Thyroid gland (tissue), 4 donors: ENCODE results near the gene THBS4.

ENCODE experiments used
- CTCF ChIP-seq, 6 experiments: fragments of 200-600 bp in 3 of 6; fragments of 450-650 bp in 3 of 6; sonication (generic) in 3 of 6; IDR thresholded peaks; one replicate each; pipeline ENCODE4 v1.5.1; 2016 to 2019; ENCODE audit warnings: antibody characterized with exemption in 6 of 6, mild to moderate bottlenecking in 2 of 6, inconsistent platforms in 1 of 6, moderate library complexity in 1 of 6
- POLR2A ChIP-seq, 2 donors: fragments of 450-650 bp; IDR thresholded peaks; one replicate each; pipeline ENCODE4 v1.6.1; 2017; ENCODE audit warnings: antibody characterized with exemption in 2 of 2, mild to moderate bottlenecking in 2 of 2, moderate library complexity in 1 of 2

GRCh38 chr5:80036615-80037014, 1.5 kb downstream of the THBS4 start:
- TF ChIP-seq POLR2A (IDR thresholded peaks at IDR 0.05) (no peak), CTCF (IDR thresholded peaks at IDR 0.05) (no peak)
